HCT116 (cell line): ENCODE data around the gene STAC2. TPM values are rescaled to one million over a fixed set of nuclear protein-coding genes. Genes with fewer than 3 reads are reported as not detected.

Source experiments
- ATAC-seq: fragments of 200-7000 bp; cut with Tn5 transposase; 2 replicates; pipeline ENCODE4 v1.9.1; 2020; ENCODE audit warnings: mild to moderate bottlenecking, moderate library complexity
- BruUV-seq: library from RNA; stranded (reverse); fragments of 400-500 nt; replicated peaks from 2 replicates; lab custom pipeline; 2021; lab: Mats Ljungman, UMichigan
- CTCF ChIA-PET: fragments of 300-600 bp; sonication (Branson Sonifier 250); formaldehyde crosslinking; loops from one replicate; lab custom pipeline; 2021; ENCODE audit warnings: antibody characterized with exemption; lab: Charles Lee
- POLR2A ChIA-PET: fragments of 300-600, 350-600 bp; sonication (Branson Sonifier 250); formaldehyde crosslinking; loops from one replicate; lab custom pipeline; 2021; ENCODE audit warnings: antibody characterized with exemption; lab: Charles Lee
- RAD21 ChIA-PET, 2 experiments: fragments of 300-600 bp; sonication (Branson Sonifier 250); formaldehyde crosslinking; loops; one replicate each; lab custom pipeline; 2023; ENCODE audit warnings: low total read pairs in 2 of 2; ENCODE audit not compliant: uncharacterized antibody in 2 of 2, unreplicated experiment in 2 of 2, low non-redundant PET in 1 of 2; lab: Charles Lee
- DNase-seq: peaks from one replicate; pipeline ENCODE4 v3.0.0-alpha.2; 2010; ENCODE audit warnings: low read depth, low spot score
- H2AFZ ChIP-seq: fragments of 200-600 bp; shearing (Covaris generic), sonication (generic); 2 replicates; pipeline ENCODE4 v1.6.1; 2017; ENCODE audit warnings: low read depth, mixed run types, mixed read lengths, antibody characterized with exemption, low read length; ENCODE audit not compliant: poor library complexity, severe bottlenecking
- H3K27ac ChIP-seq: 2 replicates; pipeline ENCODE4 v1.5.1; 2012; ENCODE audit warnings: low read depth, low read length
- H3K27me3 ChIP-seq: fragments of 200-600 bp; sonication (generic); 2 replicates; pipeline ENCODE4 v1.6.1; 2016; ENCODE audit warnings: mixed run types, low read length, mixed read lengths; ENCODE audit not compliant: insufficient read depth
- H3K36me3 ChIP-seq, 2 experiments: fragments of 200-500 bp in 1 of 2; fragments of 200-600 bp in 1 of 2; sonication (Bioruptor generic) in 1 of 2; sonication (generic) in 1 of 2; 2 replicates each; pipeline versions ENCODE4 v1.5.1 to v1.6.1; 2014 to 2016; ENCODE audit warnings: low read length in 2 of 2, inconsistent platforms in 1 of 2, mixed read lengths in 1 of 2, mixed run types in 1 of 2; ENCODE audit not compliant: insufficient read depth in 2 of 2, control insufficient read depth in 1 of 2
- H3K4me1 ChIP-seq, 2 experiments: fragments of 200-600 bp in 1 of 2; sonication (generic) in 1 of 2; 2 replicates each; pipeline versions ENCODE4 v1.5.1 to v1.6.1; 2012 to 2017; ENCODE audit warnings: low read length in 2 of 2, inconsistent platforms in 1 of 2, mild to moderate bottlenecking in 1 of 2, mixed read lengths in 1 of 2, mixed run types in 1 of 2, moderate library complexity in 1 of 2; ENCODE audit not compliant: insufficient read depth in 2 of 2, control insufficient read depth in 1 of 2
- H3K4me2 ChIP-seq: fragments of 200-600 bp; sonication (generic); 2 replicates; pipeline ENCODE4 v1.6.1; 2017; ENCODE audit warnings: mixed run types, low read length, mixed read lengths
- H3K4me3 ChIP-seq, 2 experiments: fragments of 200-600 bp in 1 of 2; sonication (generic) in 1 of 2; replicated peaks in 1 of 2; 2 replicates each; pipeline ENCODE4 v1.5.1; 2011 to 2016; ENCODE audit warnings: low read length in 2 of 2, control low read depth in 1 of 2, low read depth in 1 of 2, mild to moderate bottlenecking in 1 of 2, mixed read lengths in 1 of 2, mixed run types in 1 of 2
- H3K79me2 ChIP-seq: fragments of 200-600 bp; sonication (generic); 2 replicates; pipeline ENCODE4 v1.6.1; 2017; ENCODE audit warnings: mild to moderate bottlenecking, mixed run types, low read length, moderate library complexity, mixed read lengths; ENCODE audit not compliant: insufficient read depth
- H3K9ac ChIP-seq: fragments of 200-600 bp; sonication (generic); 2 replicates; pipeline ENCODE4 v1.6.1; 2016; ENCODE audit warnings: low read length, mixed read lengths
- H3K9me2 ChIP-seq: fragments of 200-600 bp; sonication (generic), shearing (Covaris generic); 2 replicates; pipeline ENCODE4 v1.6.1; 2017; ENCODE audit warnings: mixed run types, mild to moderate bottlenecking, moderate library complexity; ENCODE audit not compliant: insufficient read depth
- H3K9me3 ChIP-seq, 2 experiments: fragments of 200-500 bp in 1 of 2; fragments of 200-600 bp in 1 of 2; sonication (Bioruptor generic) in 1 of 2; sonication (generic) in 1 of 2; 2 replicates each; pipeline ENCODE4 v1.6.1; 2014 to 2017; ENCODE audit warnings: low read length in 2 of 2, mixed read lengths in 2 of 2, inconsistent platforms in 1 of 2, low read depth in 1 of 2, mild to moderate bottlenecking in 1 of 2, mixed run types in 1 of 2, moderate library complexity in 1 of 2; ENCODE audit not compliant: control insufficient read depth in 1 of 2, insufficient read depth in 1 of 2
- H4K20me1 ChIP-seq: fragments of 200-600 bp; sonication (generic), shearing (Covaris generic); 2 replicates; pipeline ENCODE4 v1.6.1; 2017; ENCODE audit warnings: mixed run types, mild to moderate bottlenecking, moderate library complexity; ENCODE audit not compliant: insufficient read depth
- CBX3 ChIP-seq: IDR thresholded peaks from 2 replicates; pipeline ENCODE4 v1.6.1; 2012; ENCODE audit warnings: low read depth
- EGR1 ChIP-seq: IDR thresholded peaks from 2 replicates; pipeline ENCODE4 v1.6.1; 2012; ENCODE audit warnings: low read depth
- FOSL1 ChIP-seq: IDR thresholded peaks from 2 replicates; pipeline ENCODE4 v1.6.1; 2012; ENCODE audit warnings: low read depth
- JUND ChIP-seq: IDR thresholded peaks from 2 replicates; pipeline ENCODE4 v1.6.1; 2012
- POLR2A ChIP-seq: IDR thresholded peaks from 2 replicates; pipeline ENCODE4 v1.7.0; 2011; ENCODE audit warnings: borderline replicate concordance; ENCODE audit not compliant: insufficient read depth, insufficient read length; ENCODE audit errors: extremely low read depth
- SIN3A ChIP-seq: IDR thresholded peaks from 2 replicates; pipeline ENCODE4 v1.6.1; 2012; ENCODE audit warnings: low read depth
- SP1 ChIP-seq: IDR thresholded peaks from 2 replicates; pipeline ENCODE4 v1.6.1; 2012; ENCODE audit warnings: low read depth
- YY1 ChIP-seq: IDR thresholded peaks from 2 replicates; pipeline ENCODE4 v1.6.1; 2011; ENCODE audit warnings: low read length, low read depth, moderate library complexity, mild to moderate bottlenecking; ENCODE audit not compliant: insufficient replicate concordance; ENCODE audit errors: extremely low read depth
- ZFX ChIP-seq: fragments of 450-650 bp; IDR thresholded peaks from 2 replicates; pipeline ENCODE4 v1.6.1; 2017
- intact Hi-C: fragments of 100-400 bp; cut with micrococcal nuclease; formaldehyde crosslinking; loops from 2 replicates; pipeline ENCODE4 v1.10.0; 2022
- total RNA-seq: library from RNA; stranded (reverse); gene quantifications from one replicate; pipeline ENCODE4 v1.2.1, GENCODE V29; 2021; ENCODE audit not compliant: unreplicated experiment
- TF ChIP-seq, protein P1 (sequence below), 3 experiments: fragments of 200-600 bp in 1 of 3; sonication (generic) in 1 of 3; IDR thresholded peaks in 2 of 3; conservative IDR thresholded peaks in 1 of 3; 2 replicates each; pipeline ENCODE4 v1.5.1; 2012 to 2017; ENCODE audit warnings: low read depth in 2 of 3, low read length in 2 of 3, antibody characterized with exemption in 1 of 3, borderline replicate concordance in 1 of 3, control low read depth in 1 of 3, mild to moderate bottlenecking in 1 of 3, mixed read lengths in 1 of 3, mixed run types in 1 of 3, moderate library complexity in 1 of 3; ENCODE audit not compliant: insufficient read depth in 1 of 3
- TF ChIP-seq, protein P2 (sequence below): IDR thresholded peaks from 2 replicates; pipeline ENCODE4 v1.6.1; 2012
- TF ChIP-seq, protein P3 (sequence below): IDR thresholded peaks from 2 replicates; pipeline ENCODE4 v1.6.1; 2012
- TF ChIP-seq, protein P4 (sequence below): IDR thresholded peaks from 2 replicates; pipeline ENCODE4 v1.6.1; 2012; ENCODE audit warnings: low read depth

Gene STAC2
- total RNA-seq, 1 experiment from 2014 or later: not detected

DNA sequence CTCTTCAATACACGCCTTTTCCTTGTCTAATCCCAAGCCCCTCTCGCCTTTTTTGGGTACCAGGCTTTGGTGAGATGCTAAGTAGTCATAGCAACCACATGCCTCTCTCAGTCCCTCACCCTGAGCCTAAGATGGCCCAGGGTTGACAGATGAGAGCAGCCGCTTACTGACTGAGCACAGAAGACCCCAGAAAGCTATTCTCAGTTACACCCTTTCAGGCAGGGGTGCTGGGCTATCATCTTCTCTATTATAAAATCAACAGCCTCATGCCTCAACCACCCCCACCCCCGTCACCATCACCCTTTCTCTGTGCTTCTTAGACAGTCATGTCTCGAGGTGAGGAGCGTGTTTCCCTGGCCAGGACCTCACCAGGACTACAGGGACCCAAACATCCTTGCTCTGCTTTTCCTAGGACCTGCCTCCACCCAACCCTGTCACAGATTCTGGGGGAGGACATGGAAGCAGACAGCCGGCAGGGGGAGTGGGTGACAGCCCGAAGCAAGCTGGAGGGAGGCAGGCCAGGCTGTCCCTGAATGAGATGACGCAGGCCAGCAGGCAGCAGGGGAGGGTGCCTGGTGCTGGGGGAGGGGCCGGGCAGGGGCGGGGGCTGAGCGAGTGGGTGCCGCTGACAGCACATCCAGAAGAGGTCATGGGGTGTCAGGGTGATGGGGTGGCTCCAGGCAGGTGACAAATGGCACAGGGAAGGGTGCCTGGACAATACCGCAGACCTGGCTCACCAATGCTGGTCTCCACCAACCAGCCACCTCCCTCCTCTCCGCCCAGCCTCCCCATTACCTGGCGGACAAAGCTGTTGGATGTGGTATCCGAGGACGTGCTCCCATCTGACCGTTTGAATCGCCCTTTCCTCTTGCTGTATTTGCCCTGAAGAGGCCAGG lies 31.4 kb downstream of the STAC2 start:
- Histone ChIP-seq H3K9ac (no peak overlapping the region), H2AFZ (no peak overlapping the region), H4K20me1 (no peaks in the 10 kb centered on the region), H3K27ac (no peak overlapping the region), H3K79me2 (peaks cover 12% of the 10 kb centered on the region; the same call in 1 of the 2 replicates), H3K9me2 (no peaks in the 10 kb centered on the region), H3K27me3 (no peaks in the 10 kb centered on the region), H3K4me1 (peaks cover 19 to 32% of the 10 kb centered on the region in 2 experiments), H3K9me3 (no peaks in the 10 kb centered on the region), H3K4me3 (no peak overlapping the region), H3K36me3 (peaks cover 4 to 5% of the 10 kb centered on the region in 2 experiments; a peak in 3 of 4 replicates), H3K4me2 (no peak overlapping the region)
- RAD21 ChIA-PET: no interaction called here
- CTCF ChIA-PET: interaction anchor here (0.8 to 1.7 kb wide), 3 partner anchors 20 to 30 kb away, joined by 3 to 6 read pairs (median 6); no protein-coding TSS in a partner anchor
- ATAC-seq (no peak), DNase-seq (no peak)
- intact Hi-C loops: no loop called here
- TF ChIP-seq JUND: no peak
- TF ChIP-seq, protein P1, sequence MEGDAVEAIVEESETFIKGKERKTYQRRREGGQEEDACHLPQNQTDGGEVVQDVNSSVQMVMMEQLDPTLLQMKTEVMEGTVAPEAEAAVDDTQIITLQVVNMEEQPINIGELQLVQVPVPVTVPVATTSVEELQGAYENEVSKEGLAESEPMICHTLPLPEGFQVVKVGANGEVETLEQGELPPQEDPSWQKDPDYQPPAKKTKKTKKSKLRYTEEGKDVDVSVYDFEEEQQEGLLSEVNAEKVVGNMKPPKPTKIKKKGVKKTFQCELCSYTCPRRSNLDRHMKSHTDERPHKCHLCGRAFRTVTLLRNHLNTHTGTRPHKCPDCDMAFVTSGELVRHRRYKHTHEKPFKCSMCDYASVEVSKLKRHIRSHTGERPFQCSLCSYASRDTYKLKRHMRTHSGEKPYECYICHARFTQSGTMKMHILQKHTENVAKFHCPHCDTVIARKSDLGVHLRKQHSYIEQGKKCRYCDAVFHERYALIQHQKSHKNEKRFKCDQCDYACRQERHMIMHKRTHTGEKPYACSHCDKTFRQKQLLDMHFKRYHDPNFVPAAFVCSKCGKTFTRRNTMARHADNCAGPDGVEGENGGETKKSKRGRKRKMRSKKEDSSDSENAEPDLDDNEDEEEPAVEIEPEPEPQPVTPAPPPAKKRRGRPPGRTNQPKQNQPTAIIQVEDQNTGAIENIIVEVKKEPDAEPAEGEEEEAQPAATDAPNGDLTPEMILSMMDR (IDR thresholded peaks at IDR 0.05 in 2 of 3, conservative IDR thresholded peaks at IDR 0.05 in 1 of 3; ENCODE audit: borderline replicate concordance in 1 of 3, insufficient read depth in 1 of 3, low read depth in 2 of 3, low read length in 2 of 3): 0 out of 6 replicates have a peak, but pooled peaks of 2 of the 3 experiments have one; percentile 5 to 15
- POLR2A ChIA-PET: interaction anchor here (1.8 kb wide), 1 partner anchor 29 kb away, joined by 3 read pairs; no protein-coding TSS in a partner anchor
- BruUV-seq: no TSS peak

DNA sequence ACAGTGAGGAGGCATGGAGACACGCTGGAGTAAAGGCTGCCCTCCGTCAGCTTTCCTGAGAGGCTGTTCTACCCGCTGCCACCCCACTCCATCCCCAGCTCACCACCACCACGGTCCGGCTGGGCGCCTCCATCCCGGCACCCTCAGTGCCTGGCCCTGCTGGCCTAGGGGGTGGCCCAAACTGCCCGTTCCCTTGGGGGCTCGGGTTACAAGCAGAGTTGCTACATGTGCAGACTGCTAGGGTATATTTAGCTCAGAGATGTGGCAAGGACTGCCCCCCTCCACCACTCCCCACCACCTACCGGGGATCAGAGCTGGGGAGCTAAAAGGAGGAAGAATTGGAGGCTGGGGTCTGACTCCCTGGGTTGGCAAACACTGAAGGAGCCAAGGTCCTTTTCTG lies 32.4 kb downstream of the STAC2 start:
- no TSS peak for BruUV-seq
- H3K27ac ChIP-seq: no peak overlapping the region
- ChIA-PET CTCF (interaction anchor here (0.8 kb wide), 1 partner anchor 29 kb away, joined by 3 read pairs; no protein-coding TSS in a partner anchor), POLR2A (no interaction called here), RAD21 (no interaction called here)
- intact Hi-C loops: no loop called here
- H3K27me3 ChIP-seq: no peaks in the 10 kb centered on the region
- H3K9ac ChIP-seq: no peak overlapping the region
- no peaks in the 10 kb centered on the region for H3K9me3 ChIP-seq
- H3K4me1 ChIP-seq: peaks cover 14 to 23% of the 10 kb centered on the region in 2 experiments
- H3K4me2 ChIP-seq: no peak overlapping the region
- H3K79me2 ChIP-seq: peaks cover 12% of the 10 kb centered on the region; the same call in 1 of the 2 replicates
- ATAC-seq (no peak), DNase-seq (no peak)
- no peak overlapping the region for H3K4me3 ChIP-seq
- H3K9me2 ChIP-seq: no peaks in the 10 kb centered on the region
- H4K20me1 ChIP-seq: no peaks in the 10 kb centered on the region
- peaks cover 4 to 5% of the 10 kb centered on the region in 2 experiments; a peak in 3 of 4 replicates for H3K36me3 ChIP-seq
- H2AFZ ChIP-seq: no peak overlapping the region
- no peak for TF ChIP-seq JUND
- TF ChIP-seq YY1: no peak
- TF ChIP-seq POLR2A: no peak
- TF ChIP-seq EGR1: no peak
- TF ChIP-seq, protein P2, sequence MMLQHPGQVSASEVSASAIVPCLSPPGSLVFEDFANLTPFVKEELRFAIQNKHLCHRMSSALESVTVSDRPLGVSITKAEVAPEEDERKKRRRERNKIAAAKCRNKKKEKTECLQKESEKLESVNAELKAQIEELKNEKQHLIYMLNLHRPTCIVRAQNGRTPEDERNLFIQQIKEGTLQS: no peak
- TF ChIP-seq, protein P3, sequence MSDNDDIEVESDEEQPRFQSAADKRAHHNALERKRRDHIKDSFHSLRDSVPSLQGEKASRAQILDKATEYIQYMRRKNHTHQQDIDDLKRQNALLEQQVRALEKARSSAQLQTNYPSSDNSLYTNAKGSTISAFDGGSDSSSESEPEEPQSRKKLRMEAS: no peak
- no peak for TF ChIP-seq CBX3
- TF ChIP-seq, protein P4, sequence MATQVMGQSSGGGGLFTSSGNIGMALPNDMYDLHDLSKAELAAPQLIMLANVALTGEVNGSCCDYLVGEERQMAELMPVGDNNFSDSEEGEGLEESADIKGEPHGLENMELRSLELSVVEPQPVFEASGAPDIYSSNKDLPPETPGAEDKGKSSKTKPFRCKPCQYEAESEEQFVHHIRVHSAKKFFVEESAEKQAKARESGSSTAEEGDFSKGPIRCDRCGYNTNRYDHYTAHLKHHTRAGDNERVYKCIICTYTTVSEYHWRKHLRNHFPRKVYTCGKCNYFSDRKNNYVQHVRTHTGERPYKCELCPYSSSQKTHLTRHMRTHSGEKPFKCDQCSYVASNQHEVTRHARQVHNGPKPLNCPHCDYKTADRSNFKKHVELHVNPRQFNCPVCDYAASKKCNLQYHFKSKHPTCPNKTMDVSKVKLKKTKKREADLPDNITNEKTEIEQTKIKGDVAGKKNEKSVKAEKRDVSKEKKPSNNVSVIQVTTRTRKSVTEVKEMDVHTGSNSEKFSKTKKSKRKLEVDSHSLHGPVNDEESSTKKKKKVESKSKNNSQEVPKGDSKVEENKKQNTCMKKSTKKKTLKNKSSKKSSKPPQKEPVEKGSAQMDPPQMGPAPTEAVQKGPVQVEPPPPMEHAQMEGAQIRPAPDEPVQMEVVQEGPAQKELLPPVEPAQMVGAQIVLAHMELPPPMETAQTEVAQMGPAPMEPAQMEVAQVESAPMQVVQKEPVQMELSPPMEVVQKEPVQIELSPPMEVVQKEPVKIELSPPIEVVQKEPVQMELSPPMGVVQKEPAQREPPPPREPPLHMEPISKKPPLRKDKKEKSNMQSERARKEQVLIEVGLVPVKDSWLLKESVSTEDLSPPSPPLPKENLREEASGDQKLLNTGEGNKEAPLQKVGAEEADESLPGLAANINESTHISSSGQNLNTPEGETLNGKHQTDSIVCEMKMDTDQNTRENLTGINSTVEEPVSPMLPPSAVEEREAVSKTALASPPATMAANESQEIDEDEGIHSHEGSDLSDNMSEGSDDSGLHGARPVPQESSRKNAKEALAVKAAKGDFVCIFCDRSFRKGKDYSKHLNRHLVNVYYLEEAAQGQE: no peak
- TF ChIP-seq SIN3A: no peak
- TF ChIP-seq ZFX: no peak
- TF ChIP-seq SP1: no peak
- TF ChIP-seq FOSL1: no peak
